Fibroblast of lung (primary cell): ENCODE results near the gene TGM5. TPM values are rescaled to one million over a fixed set of nuclear protein-coding genes. Genes with fewer than 3 reads are reported as not detected.

Experiments
- DNase-seq, 2 donors: peaks; one replicate each; pipeline versions ENCODE4 v3.0.0 to v3.0.0-alpha.2; 2010; ENCODE audit warnings: low read depth in 2 of 2
- H2AFZ ChIP-seq: 2 replicates; pipeline ENCODE4 v1.5.1; 2012; ENCODE audit warnings: low read length, control low read depth, inconsistent platforms
- H3K27ac ChIP-seq: 2 replicates; pipeline ENCODE4 v1.5.1; 2011; ENCODE audit warnings: low read length, control low read depth; ENCODE audit not compliant: insufficient read depth
- H3K27me3 ChIP-seq: 2 replicates; pipeline ENCODE4 v1.5.1; 2011; ENCODE audit warnings: mild to moderate bottlenecking, low read length; ENCODE audit not compliant: control insufficient read depth, insufficient read depth
- H3K36me3 ChIP-seq: 2 replicates; pipeline ENCODE4 v1.5.1; 2011; ENCODE audit warnings: low read length; ENCODE audit not compliant: control insufficient read depth, insufficient read depth
- H3K4me1 ChIP-seq: 2 replicates; pipeline ENCODE4 v1.5.1; 2011; ENCODE audit warnings: low read length; ENCODE audit not compliant: control insufficient read depth, insufficient read depth; ENCODE audit errors: extremely low read depth
- H3K4me2 ChIP-seq: 2 replicates; pipeline ENCODE4 v1.5.1; 2011; ENCODE audit warnings: low read length, control low read depth; ENCODE audit not compliant: insufficient read depth; ENCODE audit errors: extremely low read depth
- H3K4me3 ChIP-seq, 4 experiments: fragments of 200-600 bp in 1 of 4; sonication (generic) in 1 of 4; replicated peaks in 1 of 4; 2 replicates each; pipeline ENCODE4 v1.5.1; 2011 to 2016; ENCODE audit warnings: low read length in 4 of 4, low read depth in 3 of 4, mild to moderate bottlenecking in 3 of 4, control low read depth in 2 of 4, inconsistent platforms in 1 of 4, mixed read lengths in 1 of 4; ENCODE audit not compliant: insufficient read depth in 1 of 4; ENCODE audit errors: control extremely low read depth in 1 of 4
- H3K79me2 ChIP-seq: 2 replicates; pipeline ENCODE4 v1.5.1; 2012; ENCODE audit warnings: mild to moderate bottlenecking, low read length, inconsistent platforms; ENCODE audit not compliant: control insufficient read depth, insufficient read depth
- H3K9ac ChIP-seq: 2 replicates; pipeline ENCODE4 v1.5.1; 2011; ENCODE audit warnings: mild to moderate bottlenecking, low read length, control low read depth; ENCODE audit not compliant: insufficient read depth
- H3K9me3 ChIP-seq: 2 replicates; pipeline ENCODE4 v1.5.1; 2012; ENCODE audit warnings: low read depth, low read length; ENCODE audit not compliant: control insufficient read depth, insufficient read depth
- H4K20me1 ChIP-seq: 2 replicates; pipeline ENCODE4 v1.5.1; 2011; ENCODE audit warnings: low read length; ENCODE audit not compliant: control insufficient read depth, insufficient read depth; ENCODE audit errors: extremely low read depth
- CTCF ChIP-seq, 2 donors: IDR thresholded peaks in 1 of 2; conservative IDR thresholded peaks in 1 of 2; 1 replicate in 1 of 2; 2 replicates in 1 of 2; pipeline ENCODE4 v1.5.1; 2011 to 2012; ENCODE audit warnings: low read length in 2 of 2, control low read depth in 1 of 2, inconsistent platforms in 1 of 2, low read depth in 1 of 2, mild to moderate bottlenecking in 1 of 2
- EZH2 ChIP-seq: IDR thresholded peaks from 2 replicates; pipeline ENCODE4 v1.5.1; 2012; ENCODE audit warnings: low read length, control low read depth, mild to moderate bottlenecking; ENCODE audit errors: missing control alignments
- polyA plus RNA-seq, 2 donors: library from polyadenylated mRNA; depleted of rRNA in 1 of 2; stranded (reverse) in 1 of 2; unstranded in 1 of 2; fragments of >200 nt; gene quantifications; 2 replicates each; pipeline ENCODE4 v1.2.1, GENCODE V29; 2011 to 2012; ENCODE audit warnings: missing spikeins in 1 of 2
- total RNA-seq: library from RNA; depleted of rRNA; stranded (reverse); fragments of >200 nt; gene quantifications from 2 replicates; pipeline ENCODE4 v1.2.1, GENCODE V29; 2014

Gene TGM5
- total and polyA plus RNA-seq, 2 donors (not counting 1 experiment from before 2014, with no cell fraction given): under 0.01 to 0.03 TPM

- Histone ChIP-seq H3K4me3 (no peak overlapping the region), H3K27me3 (peaks cover 19% of the 10 kb centered on the region), H3K27ac (no peak overlapping the region), H4K20me1 (no peaks in the 10 kb centered on the region), H3K4me2 (no peak overlapping the region), H3K36me3 (no peaks in the 10 kb centered on the region), H3K79me2 (no peaks in the 10 kb centered on the region), H3K4me1 (no peaks in the 10 kb centered on the region), H3K9ac (no peak overlapping the region), H3K9me3 (no peaks in the 10 kb centered on the region), H2AFZ (no peak overlapping the region)
- TF ChIP-seq EZH2: no peak
- TF ChIP-seq CTCF (conservative IDR thresholded peaks at IDR 0.05 in 1 of 2, IDR thresholded peaks at IDR 0.05 in 1 of 2; ENCODE audit: low read depth in 1 of 2, low read length in 2 of 2): no peak
- no peak for DNase-seq
Observed at GRCh38 chr15:43238671-43239131, 28.0 kb downstream of the TGM5 start.

- H3K36me3 ChIP-seq: no peaks in the 10 kb centered on the region
- TF ChIP-seq EZH2: no peak
- no peaks in the 10 kb centered on the region for H4K20me1 ChIP-seq
- no peaks in the 10 kb centered on the region for H3K4me1 ChIP-seq
- no peak overlapping the region for H2AFZ ChIP-seq
- no peaks in the 10 kb centered on the region for H3K9me3 ChIP-seq
- H3K4me3 ChIP-seq: no peak overlapping the region
- H3K27me3 ChIP-seq: peaks cover 19% of the 10 kb centered on the region
- no peaks in the 10 kb centered on the region for H3K79me2 ChIP-seq
- H3K4me2 ChIP-seq: no peak overlapping the region
- H3K27ac ChIP-seq: no peak overlapping the region
- no peak for DNase-seq
- H3K9ac ChIP-seq: no peak overlapping the region
Observed at GRCh38 chr15:43237842-43238470, 28.8 kb downstream of the TGM5 start.

GRCh38 chr15:43235536-43235935 lies 31.2 kb downstream of the TGM5 start:
- Histone ChIP-seq H3K27ac (no peak overlapping the region), H3K4me2 (no peak overlapping the region), H3K9ac (no peak overlapping the region), H3K4me3 (no peak overlapping the region), H3K27me3 (peaks cover 16% of the 10 kb centered on the region), H3K79me2 (no peaks in the 10 kb centered on the region), H2AFZ (no peak overlapping the region), H3K9me3 (no peaks in the 10 kb centered on the region), H3K36me3 (no peaks in the 10 kb centered on the region), H4K20me1 (no peaks in the 10 kb centered on the region), H3K4me1 (no peaks in the 10 kb centered on the region)
- TF ChIP-seq CTCF (conservative IDR thresholded peaks at IDR 0.05 in 1 of 2, IDR thresholded peaks at IDR 0.05 in 1 of 2; ENCODE audit: low read depth in 1 of 2, low read length in 2 of 2) (no peak), EZH2 (no peak)
- no peak for DNase-seq
